Measurements from ENCODE around the gene BCS1L. TPM values are rescaled to one million over a fixed set of nuclear protein-coding genes. Genes with fewer than 3 reads are reported as not detected.

Gene BCS1L
- total RNA-seq, 6 experiments from 2014 or later = 19.7 to 34.1 (median 28.0) TPM

GRCh38 chr2:218631837-218632236, 27.6 kb upstream of the BCS1L start:
- TF ChIP-seq POLR2A (IDR thresholded peaks at IDR 0.05) = no peak
- TF ChIP-seq CTCF (IDR thresholded peaks at IDR 0.05) = no peak
- Histone ChIP-seq H3K36me3 (peaks cover 0 to 27% (median 8%) of the 10 kb centered on the region in 4 donors), H3K4me1 (no peaks in the 10 kb centered on the region), H3K9me3 (no peaks in the 10 kb centered on the region), H3K4me3 (no peak overlapping the region), H3K27ac (no peak overlapping the region), H3K27me3 (no peaks in the 10 kb centered on the region)
- ATAC-seq = peak in 1 of 4 donors; percentile 41
- WGBS (ENCODE audit: insufficient coverage, low coverage, low lambda C conversion rate, missing lambda C conversion rate) = 60% methylated on average over 4 of the region's 4 CpGs
- no peak for DNase-seq
- intact Hi-C loops (cut with DNase I) = no loop called here

- no peaks in the 10 kb centered on the region for H3K4me1 ChIP-seq
- no peak for DNase-seq
- H3K27ac ChIP-seq = no peak overlapping the region
- H3K36me3 ChIP-seq = peaks cover 0 to 60% (median 23%) of the 10 kb centered on the region in 4 donors
- no peaks in the 10 kb centered on the region for H3K9me3 ChIP-seq
- ATAC-seq = no peak
- TF ChIP-seq CTCF (IDR thresholded peaks at IDR 0.05) = no peak
- no peak for TF ChIP-seq POLR2A (IDR thresholded peaks at IDR 0.05)
- no peak overlapping the region for H3K4me3 ChIP-seq
- intact Hi-C loops (cut with DNase I) = no loop called here
- no peaks in the 10 kb centered on the region for H3K27me3 ChIP-seq
- WGBS (ENCODE audit: insufficient coverage, low coverage, low lambda C conversion rate, missing lambda C conversion rate) = 100% methylated on average over 5 of the region's 5 CpGs
Observed at GRCh38 chr2:218635719-218636118, 23.8 kb upstream of the BCS1L start.

- no peak overlapping the region for H3K4me3 ChIP-seq
- H3K27ac ChIP-seq = no peak overlapping the region
- DNase-seq (no peak), ATAC-seq (no peak)
- H3K36me3 ChIP-seq = peaks cover 0 to 61% (median 23%) of the 10 kb centered on the region in 4 donors
- H3K27me3 ChIP-seq = no peaks in the 10 kb centered on the region
- no peaks in the 10 kb centered on the region for H3K4me1 ChIP-seq
- no peak for TF ChIP-seq CTCF (IDR thresholded peaks at IDR 0.05)
- no peak for TF ChIP-seq POLR2A (IDR thresholded peaks at IDR 0.05)
- H3K9me3 ChIP-seq = no peaks in the 10 kb centered on the region
- intact Hi-C loops (cut with DNase I) = no loop called here
- 88% methylated on average over 5 of the region's 18 CpGs for WGBS (ENCODE audit: insufficient coverage, low coverage, low lambda C conversion rate, missing lambda C conversion rate)
Observed at GRCh38 chr2:218638372-218638771, 21.1 kb upstream of the BCS1L start.

- intact Hi-C loops (cut with DNase I) = loop anchor here in 1 of 2 donors (10.0 kb wide), 1 partner anchor 47 kb away; no protein-coding TSS in a partner anchor
- Histone ChIP-seq H3K9me3 (no peaks in the 10 kb centered on the region), H3K27ac (no peak overlapping the region), H3K36me3 (peaks cover 5 to 59% (median 19%) of the 10 kb centered on the region in 4 donors), H3K4me3 (no peak overlapping the region), H3K27me3 (no peaks in the 10 kb centered on the region), H3K4me1 (peaks cover 0 to 19% (median 0%) of the 10 kb centered on the region in 4 donors)
- WGBS (ENCODE audit: insufficient coverage, low coverage, low lambda C conversion rate, missing lambda C conversion rate) = no CpG with 5 or more reads among the region's 18 CpGs
- TF ChIP-seq POLR2A (IDR thresholded peaks at IDR 0.05) (no peak), CTCF (IDR thresholded peaks at IDR 0.05) (no peak)
- ATAC-seq = no peak
- DNase-seq = no peak
Observed at GRCh38 chr2:218642121-218642656, 17.3 kb upstream of the BCS1L start.

Data from right lobe of liver (tissue), 6 donors.